Measurements from ENCODE around the gene CADPS2. TPM values are rescaled to one million over a fixed set of nuclear protein-coding genes. Genes with fewer than 3 reads are reported as not detected.

The CADPS2 gene
- total and polyA plus RNA-seq, 2 of the 4 experiments (the other 2 are of a cell fraction): 0.10 to 0.54 TPM

- Histone ChIP-seq H3K36me3 (ENCODE audit: control insufficient read depth, insufficient read depth, low read length) (no peaks in the 10 kb centered on the region), H3K9me1 (ENCODE audit: insufficient read depth, low read length) (no peaks in the 10 kb centered on the region), H2BK20ac (ENCODE audit: low read depth, low read length) (no peak overlapping the region), H2BK120ac (ENCODE audit: low read depth, low read length) (no peak overlapping the region), H2BK15ac (ENCODE audit: low read depth, low read length) (no peak overlapping the region), H4K8ac (ENCODE audit: low read depth in 2 of 2, low read length in 2 of 2) (no peak overlapping the region), H3K79me1 (ENCODE audit: low read depth in 1 of 2, low read length in 2 of 2) (no peaks in the 10 kb centered on the region), H2BK5ac (ENCODE audit: low read depth, low read length, poor library complexity, severe bottlenecking) (no peak overlapping the region), H3K27me3 (ENCODE audit: control insufficient read depth, insufficient read depth, low read length) (no peaks in the 10 kb centered on the region), H4K5ac (ENCODE audit: low read depth, low read length) (no peak overlapping the region), H3K14ac (replicated peaks; ENCODE audit: low read depth, low read length) (no peak overlapping the region), H4K91ac (ENCODE audit: insufficient read depth, low read depth, low read length) (no peak overlapping the region), H3K4me2 (ENCODE audit: low read depth, low read length) (no peak overlapping the region), H3K9ac (ENCODE audit: low read depth, low read length) (no peak overlapping the region), H3K27ac (ENCODE audit: insufficient read depth, low read length) (no peak overlapping the region), H3K18ac (ENCODE audit: low read depth, low read length) (no peak overlapping the region), H3K4me1 (ENCODE audit: control insufficient read depth, insufficient read depth, low read length) (no peaks in the 10 kb centered on the region), H3K4ac (ENCODE audit: low read depth, low read length) (no peak overlapping the region), H3K4me3 (ENCODE audit: insufficient read depth, low read depth, low read length) (no peak overlapping the region), H3K56ac (ENCODE audit: extremely low read depth, insufficient read depth, low read length) (no peak overlapping the region), H2AK5ac (ENCODE audit: low read depth, low read length) (no peak overlapping the region), H2AK9ac (replicated peaks; ENCODE audit: low read depth, low read length, poor library complexity) (no peak overlapping the region), H3K23ac (ENCODE audit: low read depth, low read length) (no peak overlapping the region), H4K20me1 (ENCODE audit: insufficient read depth, low read length) (no peaks in the 10 kb centered on the region), H3K9me3 (ENCODE audit: control insufficient read depth, insufficient read depth, low read length) (no peaks in the 10 kb centered on the region; the same call in 1 of the 2 replicates), H2AFZ (replicated peaks; ENCODE audit: low read length, poor library complexity) (no peak overlapping the region)
- in situ Hi-C loops (cut with MboI; ENCODE audit: low sequenced_read_pairs): no loop called here
- no peak for TF ChIP-seq MXI1 (IDR thresholded peaks at IDR 0.05; ENCODE audit: borderline replicate concordance, low read depth, low read length)
- no peak for TF ChIP-seq SMC3 (IDR thresholded peaks at IDR 0.05; ENCODE audit: low read depth, low read length)
- TF ChIP-seq, protein P1, sequence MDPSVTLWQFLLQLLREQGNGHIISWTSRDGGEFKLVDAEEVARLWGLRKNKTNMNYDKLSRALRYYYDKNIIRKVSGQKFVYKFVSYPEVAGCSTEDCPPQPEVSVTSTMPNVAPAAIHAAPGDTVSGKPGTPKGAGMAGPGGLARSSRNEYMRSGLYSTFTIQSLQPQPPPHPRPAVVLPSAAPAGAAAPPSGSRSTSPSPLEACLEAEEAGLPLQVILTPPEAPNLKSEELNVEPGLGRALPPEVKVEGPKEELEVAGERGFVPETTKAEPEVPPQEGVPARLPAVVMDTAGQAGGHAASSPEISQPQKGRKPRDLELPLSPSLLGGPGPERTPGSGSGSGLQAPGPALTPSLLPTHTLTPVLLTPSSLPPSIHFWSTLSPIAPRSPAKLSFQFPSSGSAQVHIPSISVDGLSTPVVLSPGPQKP (IDR thresholded peaks at IDR 0.05; ENCODE audit: borderline replicate concordance, low read depth, low read length): no peak
- no peak for TF ChIP-seq MAFK (IDR thresholded peaks at IDR 0.05; ENCODE audit: low read depth, low read length)
- ChIA-PET CTCF (interaction anchor here (0.6 kb wide), 1 partner anchor 49 kb away, joined by 3 read pairs; no protein-coding TSS in a partner anchor), POLR2A (ENCODE audit: unreplicated experiment) (no interaction called here)
- no CpG with 5 or more reads among the region's 1 CpG for WGBS, 2 experiments (ENCODE audit: extremely low coverage in 2 of 2, insufficient read length in 1 of 2)
- dilution Hi-C loops (cut with HindIII; ENCODE audit: low sequenced_read_pairs, unreplicated experiment): no loop called here
- intact Hi-C loops (cut with micrococcal nuclease): no loop called here
- ATAC-seq (ENCODE audit: low read depth): no peak
- no peak for DNase-seq
- BruUV-seq (replicated peaks): no TSS peak
Observed at GRCh38 chr7:122397381-122397780, 488.9 kb downstream of the CADPS2 start.
